Naive thymus-derived CD4-positive, alpha-beta T cell (primary cell): ENCODE results near the gene SP7. TPM values are rescaled to one million over a fixed set of nuclear protein-coding genes. Genes with fewer than 3 reads are reported as not detected.
"Not testable (repeated sequence)": the region's sequence is repeated elsewhere in the genome, so short reads cannot be mapped to it uniquely, and the experiment has no call there.

Experiments
- ATAC-seq: fragments of 150-1000 bp; cut with Tn5 transposase; 2 replicates; pipeline ENCODE4 v1.10.0; 2021; ENCODE audit warnings: mild to moderate bottlenecking, moderate library complexity
- CTCF ChIA-PET: fragments of 350-600 bp; sonication (Branson Sonifier 250); formaldehyde crosslinking; loops from one replicate; lab custom pipeline; 2021; ENCODE audit warnings: antibody characterized with exemption; lab: Charles Lee
- POLR2A ChIA-PET: fragments of 350-600 bp; sonication (Branson Sonifier 250); formaldehyde crosslinking; loops from one replicate; lab custom pipeline; 2021; ENCODE audit warnings: antibody characterized with exemption, inconsistent platforms; lab: Charles Lee
- DNase-seq, 9 donors: peaks; one replicate each; pipeline versions ENCODE4 v3.0.0 to v3.0.0-alpha.2; 2020 to 2022; ENCODE audit warnings: mixed read lengths in 1 of 9
- H3K27ac ChIP-seq: one replicate; pipeline ENCODE4 v1.7.0; 2013; ENCODE audit warnings: mild to moderate bottlenecking, low read depth, low read length, moderate library complexity
- H3K27me3 ChIP-seq, 2 donors: one replicate each; pipeline ENCODE4 v1.7.0; 2013; ENCODE audit warnings: low read length in 2 of 2, mild to moderate bottlenecking in 2 of 2, moderate library complexity in 2 of 2; ENCODE audit not compliant: control insufficient read depth in 2 of 2, insufficient read depth in 2 of 2
- H3K36me3 ChIP-seq, 3 experiments: 1 replicate in 2 of 3; 2 replicates in 1 of 3; pipeline ENCODE4 v1.7.0; 2013; ENCODE audit warnings: low read length in 3 of 3, mild to moderate bottlenecking in 3 of 3, moderate library complexity in 1 of 3; ENCODE audit not compliant: insufficient read depth in 3 of 3, control insufficient read depth in 2 of 3
- H3K4me1 ChIP-seq, 2 donors: one replicate each; pipeline ENCODE4 v1.7.0; 2013; ENCODE audit warnings: low read length in 2 of 2, mild to moderate bottlenecking in 2 of 2, moderate library complexity in 1 of 2; ENCODE audit not compliant: control insufficient read depth in 2 of 2, insufficient read depth in 2 of 2
- H3K4me3 ChIP-seq: 2 replicates; pipeline ENCODE4 v1.7.0; 2013; ENCODE audit warnings: mild to moderate bottlenecking, low read length
- H3K9me3 ChIP-seq, 3 experiments: 1 replicate in 2 of 3; 2 replicates in 1 of 3; pipeline ENCODE4 v1.7.0; 2013; ENCODE audit warnings: low read length in 3 of 3; ENCODE audit not compliant: control insufficient read depth in 2 of 3
- H3K27ac Mint-ChIP-seq, 9 donors: one replicate each; pipeline ENCODE4 v1.8.0; 2020 to 2022; ENCODE audit warnings: mixed read lengths in 9 of 9, mild to moderate bottlenecking in 8 of 9, moderate library complexity in 5 of 9, inconsistent platforms in 2 of 9
- H3K27me3 Mint-ChIP-seq, 5 donors: one replicate each; pipeline ENCODE4 v1.8.0; 2021 to 2022; ENCODE audit warnings: mixed read lengths in 5 of 5, mild to moderate bottlenecking in 1 of 5
- H3K36me3 Mint-ChIP-seq, 5 donors: one replicate each; pipeline ENCODE4 v1.8.0; 2020 to 2022; ENCODE audit warnings: mixed read lengths in 5 of 5, mild to moderate bottlenecking in 3 of 5, inconsistent platforms in 1 of 5
- H3K4me1 Mint-ChIP-seq, 7 donors: one replicate each; pipeline ENCODE4 v1.8.0; 2020 to 2022; ENCODE audit warnings: mixed read lengths in 7 of 7, mild to moderate bottlenecking in 3 of 7, inconsistent platforms in 1 of 7
- H3K4me3 Mint-ChIP-seq, 10 donors: one replicate each; pipeline ENCODE4 v1.8.0; 2020 to 2022; ENCODE audit warnings: mild to moderate bottlenecking in 10 of 10, mixed read lengths in 10 of 10, moderate library complexity in 6 of 10, inconsistent platforms in 2 of 10
- H3K9me3 Mint-ChIP-seq, 11 donors: one replicate each; pipeline ENCODE4 v1.8.0; 2020 to 2022; ENCODE audit warnings: mixed read lengths in 11 of 11, mild to moderate bottlenecking in 4 of 11, inconsistent platforms in 1 of 11, moderate library complexity in 1 of 11
- intact Hi-C, 2 donors: fragments of 100-400 bp; cut with micrococcal nuclease; formaldehyde crosslinking; loops; one replicate each; pipeline ENCODE4 v1.15.1; 2023
- polyA plus RNA-seq, 2 donors: library from polyadenylated mRNA; unstranded; fragments of 300-500 nt; fragmentation: Illumina TruSeq; gene quantifications; one replicate each; pipeline ENCODE4 v1.2.3, GENCODE V29; 2021
- total RNA-seq, 6 experiments: library from RNA in 5 of 6; stranded (reverse) in 5 of 6; gene quantifications; 1 replicate in 5 of 6; 2 replicates in 1 of 6; pipeline ENCODE4 v1.2.3 and lab custom pipeline; 2021 to 2026

The SP7 gene
- total and polyA plus RNA-seq, 7 experiments from 2014 or later: 0.13 to 0.18 TPM; not detected in 5

DNA sequence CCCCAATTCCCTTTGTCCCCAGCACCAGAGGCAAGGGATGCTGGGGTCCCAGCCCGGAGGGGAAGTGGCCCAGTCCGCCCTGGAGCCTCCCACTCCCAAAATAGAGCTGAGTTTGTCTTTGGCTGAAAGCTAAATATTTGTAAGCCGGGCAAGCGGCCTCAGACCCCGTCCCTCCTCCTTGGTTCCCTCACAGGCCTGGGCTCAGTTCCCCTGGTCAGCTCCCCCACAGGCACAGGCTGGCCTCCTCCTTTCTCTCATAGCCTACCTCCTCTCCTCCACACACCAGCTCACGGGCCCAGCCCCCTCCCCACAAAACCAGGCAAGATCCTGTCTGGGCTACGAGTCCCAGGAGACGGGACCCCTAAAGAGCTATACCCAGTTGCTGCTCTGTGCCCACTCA is 1.3 kb downstream of the SP7 start:
- H3K4me1 Mint-ChIP-seq: peaks cover 5 to 18% (median 8%) of the 10 kb centered on the region in 7 donors
- CTCF ChIA-PET: interaction anchor here (0.6 to 1.3 kb wide), 4 partner anchors 8 to 86 kb away, joined by 3 to 5 read pairs (median 3); no protein-coding TSS in a partner anchor
- Histone ChIP-seq H3K9me3 (no peaks in the 10 kb centered on the region), H3K4me3 (no peak overlapping the region), H3K36me3 (no peaks in the 10 kb centered on the region), H3K4me1 (no peaks in the 10 kb centered on the region), H3K27ac (no peak overlapping the region), H3K27me3 (peaks cover 5 to 8% of the 10 kb centered on the region in 2 donors)
- POLR2A ChIA-PET: interaction anchor here (0.6 to 1.4 kb wide), 3 partner anchors 9 to 64 kb away, joined by 3 to 5 read pairs (median 4); no protein-coding TSS in a partner anchor
- H3K36me3 Mint-ChIP-seq: peaks cover 0 to 8% (median 0%) of the 10 kb centered on the region in 5 donors
- DNase-seq (no peak), ATAC-seq (no peak)
- peaks cover 26 to 57% (median 40%) of the 10 kb centered on the region in 5 donors for H3K27me3 Mint-ChIP-seq
- intact Hi-C loops: no loop called here
- no peak overlapping the region for H3K4me3 Mint-ChIP-seq
- H3K9me3 Mint-ChIP-seq: peaks cover 0 to 1% (median 0%) of the 10 kb centered on the region in 11 donors
- peak overlapping the region in 1 of 9 donors; percentile 31 for H3K27ac Mint-ChIP-seq

GRCh38 chr12:53333845-53334244 is 2.3 kb downstream of the SP7 start:
- ATAC-seq: no peak
- H3K36me3 Mint-ChIP-seq: peaks cover 0 to 8% (median 0%) of the 10 kb centered on the region in 5 donors
- POLR2A ChIA-PET: interaction anchor here (0.7 to 0.9 kb wide), 2 partner anchors 9 to 12 kb away, joined by 3 read pairs; partner anchors contain the start of gene AAAS
- Histone ChIP-seq H3K27ac (no peak overlapping the region), H3K4me3 (no peak overlapping the region), H3K4me1 (no peaks in the 10 kb centered on the region), H3K36me3 (no peaks in the 10 kb centered on the region), H3K27me3 (peaks cover 5 to 8% of the 10 kb centered on the region in 2 donors), H3K9me3 (no peaks in the 10 kb centered on the region)
- peak overlapping the region in 1 of 9 donors; percentile 51 for H3K27ac Mint-ChIP-seq
- peaks cover 26 to 55% (median 40%) of the 10 kb centered on the region in 5 donors for H3K27me3 Mint-ChIP-seq
- DNase-seq: no peak
- H3K9me3 Mint-ChIP-seq: peaks cover 0 to 1% (median 0%) of the 10 kb centered on the region in 11 donors
- CTCF ChIA-PET: interaction anchor here (1.0 to 1.3 kb wide), 2 partner anchors 11 kb away, joined by 3 to 4 read pairs; no protein-coding TSS in a partner anchor
- H3K4me3 Mint-ChIP-seq: no peak overlapping the region
- intact Hi-C loops: no loop called here
- H3K4me1 Mint-ChIP-seq: peaks cover 5 to 18% (median 8%) of the 10 kb centered on the region in 7 donors

- no peak for ATAC-seq
- no peak overlapping the region for H3K4me3 ChIP-seq
- H3K4me1 ChIP-seq: no peaks in the 10 kb centered on the region
- ChIA-PET POLR2A (interaction anchor here (0.6 to 0.9 kb wide), 3 partner anchors 10 to 12 kb away, joined by 3 read pairs; partner anchors contain the start of gene AAAS), CTCF (interaction anchor here (1.3 kb wide), 1 partner anchor 11 kb away, joined by 4 read pairs; no protein-coding TSS in a partner anchor)
- no peak for DNase-seq
- Mint-ChIP-seq H3K4me3 (no peak overlapping the region), H3K27ac (peak overlapping the region in 1 of 9 donors; percentile 51), H3K9me3 (peaks cover 0 to 1% (median 0%) of the 10 kb centered on the region in 11 donors), H3K36me3 (peaks cover 0 to 8% (median 0%) of the 10 kb centered on the region in 5 donors), H3K4me1 (peaks cover 5 to 18% (median 6%) of the 10 kb centered on the region in 7 donors), H3K27me3 (peaks cover 21 to 53% (median 37%) of the 10 kb centered on the region in 5 donors)
- H3K27ac ChIP-seq: no peak overlapping the region
- intact Hi-C loops: no loop called here
- no peaks in the 10 kb centered on the region for H3K9me3 ChIP-seq
- peaks cover 3 to 5% of the 10 kb centered on the region in 2 donors for H3K27me3 ChIP-seq
- no peaks in the 10 kb centered on the region for H3K36me3 ChIP-seq
Observed at GRCh38 chr12:53333289-53333688, 2.9 kb downstream of the SP7 start.

GRCh38 chr12:53332744-53333143 is 3.4 kb downstream of the SP7 start:
- CTCF ChIA-PET: interaction anchor here (0.6 to 1.5 kb wide), 4 partner anchors 12 to 19 kb away, joined by 3 to 4 read pairs (median 4); no protein-coding TSS in a partner anchor

GRCh38 chr12:53332339-53332738 is 3.8 kb downstream of the SP7 start:
- Mint-ChIP-seq H3K27ac (peak overlapping the region in 1 of 9 donors; percentile 40), H3K4me3 (peak overlapping the region in 1 of 10 donors; percentile 27), H3K27me3 (peaks cover 11 to 50% (median 28%) of the 10 kb centered on the region in 5 donors), H3K4me1 (peaks cover 0 to 15% (median 5%) of the 10 kb centered on the region in 7 donors)
- H3K27ac ChIP-seq, H3K27me3 ChIP-seq, H3K9me3 ChIP-seq, ATAC-seq, H3K36me3 ChIP-seq, H3K4me3 ChIP-seq, H3K9me3 Mint-ChIP-seq, intact Hi-C loops, DNase-seq, H3K4me1 ChIP-seq, H3K36me3 Mint-ChIP-seq: not testable (repeated sequence)
- ChIA-PET CTCF (interaction anchor here (0.6 to 1.5 kb wide), 3 partner anchors 13 to 20 kb away, joined by 3 to 4 read pairs (median 3); no protein-coding TSS in a partner anchor), POLR2A (interaction anchor here (0.5 to 1.7 kb wide), 2 partner anchors 12 to 107 kb away, joined by 4 read pairs; no protein-coding TSS in a partner anchor)

More at GRCh38 chr12:53332744-53333143, 3.4 kb downstream of the SP7 start:
- Histone ChIP-seq H3K4me1 (no peaks in the 10 kb centered on the region), H3K36me3 (no peaks in the 10 kb centered on the region), H3K27ac (no peak overlapping the region), H3K27me3 (peaks cover 0 to 5% of the 10 kb centered on the region in 2 donors), H3K4me3 (no peak overlapping the region), H3K9me3 (no peaks in the 10 kb centered on the region)
- DNase-seq: no peak
- peaks cover 2 to 14% (median 4%) of the 10 kb centered on the region in 7 donors for H3K4me1 Mint-ChIP-seq
- no peak overlapping the region for H3K27ac Mint-ChIP-seq
- POLR2A ChIA-PET: interaction anchor here (0.5 to 0.6 kb wide), 2 partner anchors 11 to 107 kb away, joined by 3 to 4 read pairs; partner anchors contain the start of gene AAAS
- intact Hi-C loops: no loop called here
- peaks cover 15 to 49% (median 31%) of the 10 kb centered on the region in 5 donors for H3K27me3 Mint-ChIP-seq
- no peak for ATAC-seq
- H3K9me3 Mint-ChIP-seq: peaks cover 0 to 1% (median 0%) of the 10 kb centered on the region in 11 donors
- H3K4me3 Mint-ChIP-seq: peak overlapping the region in 1 of 10 donors; percentile 27
- H3K36me3 Mint-ChIP-seq: peaks cover 0 to 3% (median 0%) of the 10 kb centered on the region in 5 donors

- ChIA-PET POLR2A (interaction anchor here (1.7 kb wide), 1 partner anchor 14 kb away, joined by 4 read pairs; no protein-coding TSS in a partner anchor), CTCF (interaction anchor here (0.5 kb wide), 1 partner anchor 251 kb away, joined by 3 read pairs; the partner anchor contains the start of gene SPRYD3)
- H3K9me3 Mint-ChIP-seq: peaks cover 0 to 1% (median 0%) of the 10 kb centered on the region in 11 donors
- Histone ChIP-seq H3K27ac (no peak overlapping the region), H3K9me3 (no peaks in the 10 kb centered on the region), H3K36me3 (no peaks in the 10 kb centered on the region), H3K4me3 (no peak overlapping the region), H3K27me3 (no peaks in the 10 kb centered on the region), H3K4me1 (peaks cover 0 to 6% of the 10 kb centered on the region in 2 donors)
- intact Hi-C loops: no loop called here
- no peak overlapping the region for H3K27ac Mint-ChIP-seq
- peaks cover 5 to 14% (median 6%) of the 10 kb centered on the region in 7 donors for H3K4me1 Mint-ChIP-seq
- DNase-seq: no peak
- H3K36me3 Mint-ChIP-seq: no peaks in the 10 kb centered on the region
- peaks cover 0 to 42% (median 17%) of the 10 kb centered on the region in 5 donors for H3K27me3 Mint-ChIP-seq
- no peak overlapping the region for H3K4me3 Mint-ChIP-seq
- ATAC-seq: no peak
Observed at GRCh38 chr12:53330671-53331070, 5.5 kb downstream of the SP7 start.
